Uterus (tissue), 4 donors: ENCODE results near the gene ITGB4. TPM values are rescaled to one million over a fixed set of nuclear protein-coding genes. Genes with fewer than 3 reads are reported as not detected.

Experiments used
- DNase-seq, 2 donors: peaks; one replicate each; pipeline ENCODE4 v3.0.0-alpha.2; 2019 to 2020
- H3K27ac ChIP-seq, 2 donors: fragments of 200-600 bp; sonication (generic); 1 replicate in 1 of 2; 2 replicates in 1 of 2; pipeline ENCODE4 v1.5.1; 2016 to 2018
- H3K27me3 ChIP-seq, 2 donors: fragments of 200-600 bp; sonication (generic); one replicate each; pipeline ENCODE4 v1.5.1; 2018 to 2019; ENCODE audit warnings: control low read depth in 1 of 2
- H3K36me3 ChIP-seq, 2 donors: fragments of 200-600 bp; sonication (generic); one replicate each; pipeline ENCODE4 v1.5.1; 2019; ENCODE audit warnings: control low read depth in 1 of 2
- H3K4me1 ChIP-seq, 2 donors: fragments of 200-600 bp; sonication (generic); one replicate each; pipeline ENCODE4 v1.5.1; 2018 to 2019; ENCODE audit warnings: control low read depth in 1 of 2
- H3K4me3 ChIP-seq, 2 donors: fragments of 200-600 bp; sonication (generic); 1 replicate in 1 of 2; 2 replicates in 1 of 2; pipeline ENCODE4 v1.5.1; 2018 to 2019; ENCODE audit warnings: mild to moderate bottlenecking in 1 of 2
- H3K9me3 ChIP-seq, 2 donors: fragments of 200-600 bp; sonication (generic); one replicate each; pipeline ENCODE4 v1.5.1; 2019; ENCODE audit warnings: control low read depth in 1 of 2
- POLR2A ChIP-seq, 2 donors: fragments of 450-650 bp; IDR thresholded peaks; one replicate each; pipeline ENCODE4 v1.6.1; 2016; ENCODE audit warnings: antibody characterized with exemption in 2 of 2, mild to moderate bottlenecking in 1 of 2, moderate library complexity in 1 of 2
- intact Hi-C: fragments of 100-400 bp; cut with DNase I; formaldehyde crosslinking; loops from one replicate; pipeline ENCODE4 v1.15.1; 2023; ENCODE audit warnings: low total_unique reads
- total RNA-seq, 4 donors: library from RNA; depleted of rRNA in 3 of 4; stranded (reverse); fragments of >200 nt in 3 of 4; gene quantifications; one replicate each; pipeline versions ENCODE4 v1.1.0 to v1.2.4, GENCODE V29; 2014 to 2023
- TF ChIP-seq, protein P1 (sequence below), 4 experiments: fragments of 200-600 bp in 2 of 4; fragments of 450-650 bp in 2 of 4; sonication (generic) in 2 of 4; IDR thresholded peaks; one replicate each; pipeline ENCODE4 v1.5.1; 2016 to 2019; ENCODE audit warnings: antibody characterized with exemption in 4 of 4, mild to moderate bottlenecking in 2 of 4, moderate library complexity in 1 of 4
- donor health status: DM: yes; HTN: yes; CAD: no.

Gene ITGB4
- total RNA-seq, 4 donors from 2014 or later = 38.0 to 100 (median 62.3) TPM

DNA sequence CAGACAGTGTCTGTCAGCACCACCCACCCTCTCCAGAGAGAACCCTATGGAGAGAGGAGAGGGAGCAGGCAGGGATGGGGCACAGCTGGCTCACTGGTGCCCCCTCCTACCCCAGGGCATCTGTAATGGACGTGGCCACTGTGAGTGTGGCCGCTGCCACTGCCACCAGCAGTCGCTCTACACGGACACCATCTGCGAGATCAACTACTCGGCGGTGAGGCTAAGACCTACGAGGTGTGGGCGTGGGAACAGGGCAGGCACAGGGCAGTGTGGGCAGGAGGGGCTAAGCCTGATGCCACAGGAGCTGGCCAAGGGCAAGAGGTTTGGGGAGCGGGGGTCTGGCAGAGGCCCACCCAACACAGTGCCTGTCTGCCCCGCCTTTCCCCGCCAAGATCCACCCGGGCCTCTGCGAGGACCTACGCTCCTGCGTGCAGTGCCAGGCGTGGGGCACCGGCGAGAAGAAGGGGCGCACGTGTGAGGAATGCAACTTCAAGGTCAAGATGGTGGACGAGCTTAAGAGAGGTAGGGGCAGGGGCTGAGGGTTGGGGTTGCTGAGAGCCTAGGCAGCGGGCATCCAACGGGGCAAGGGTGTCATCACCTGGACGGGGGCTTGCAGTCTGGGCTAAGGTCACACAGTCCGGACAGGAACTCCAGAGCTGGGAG lies 15.0 kb downstream of the ITGB4 start:
- no peak for TF ChIP-seq POLR2A (IDR thresholded peaks at IDR 0.05)
- TF ChIP-seq, protein P1, sequence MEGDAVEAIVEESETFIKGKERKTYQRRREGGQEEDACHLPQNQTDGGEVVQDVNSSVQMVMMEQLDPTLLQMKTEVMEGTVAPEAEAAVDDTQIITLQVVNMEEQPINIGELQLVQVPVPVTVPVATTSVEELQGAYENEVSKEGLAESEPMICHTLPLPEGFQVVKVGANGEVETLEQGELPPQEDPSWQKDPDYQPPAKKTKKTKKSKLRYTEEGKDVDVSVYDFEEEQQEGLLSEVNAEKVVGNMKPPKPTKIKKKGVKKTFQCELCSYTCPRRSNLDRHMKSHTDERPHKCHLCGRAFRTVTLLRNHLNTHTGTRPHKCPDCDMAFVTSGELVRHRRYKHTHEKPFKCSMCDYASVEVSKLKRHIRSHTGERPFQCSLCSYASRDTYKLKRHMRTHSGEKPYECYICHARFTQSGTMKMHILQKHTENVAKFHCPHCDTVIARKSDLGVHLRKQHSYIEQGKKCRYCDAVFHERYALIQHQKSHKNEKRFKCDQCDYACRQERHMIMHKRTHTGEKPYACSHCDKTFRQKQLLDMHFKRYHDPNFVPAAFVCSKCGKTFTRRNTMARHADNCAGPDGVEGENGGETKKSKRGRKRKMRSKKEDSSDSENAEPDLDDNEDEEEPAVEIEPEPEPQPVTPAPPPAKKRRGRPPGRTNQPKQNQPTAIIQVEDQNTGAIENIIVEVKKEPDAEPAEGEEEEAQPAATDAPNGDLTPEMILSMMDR (IDR thresholded peaks at IDR 0.05) = no peak
- no peaks in the 10 kb centered on the region for H3K27me3 ChIP-seq
- no peak overlapping the region for H3K27ac ChIP-seq
- intact Hi-C loops = no loop called here
- H3K36me3 ChIP-seq = no peaks in the 10 kb centered on the region
- no peak overlapping the region for H3K4me3 ChIP-seq
- no peaks in the 10 kb centered on the region for H3K9me3 ChIP-seq
- DNase-seq = no peak
- H3K4me1 ChIP-seq = no peaks in the 10 kb centered on the region

DNA sequence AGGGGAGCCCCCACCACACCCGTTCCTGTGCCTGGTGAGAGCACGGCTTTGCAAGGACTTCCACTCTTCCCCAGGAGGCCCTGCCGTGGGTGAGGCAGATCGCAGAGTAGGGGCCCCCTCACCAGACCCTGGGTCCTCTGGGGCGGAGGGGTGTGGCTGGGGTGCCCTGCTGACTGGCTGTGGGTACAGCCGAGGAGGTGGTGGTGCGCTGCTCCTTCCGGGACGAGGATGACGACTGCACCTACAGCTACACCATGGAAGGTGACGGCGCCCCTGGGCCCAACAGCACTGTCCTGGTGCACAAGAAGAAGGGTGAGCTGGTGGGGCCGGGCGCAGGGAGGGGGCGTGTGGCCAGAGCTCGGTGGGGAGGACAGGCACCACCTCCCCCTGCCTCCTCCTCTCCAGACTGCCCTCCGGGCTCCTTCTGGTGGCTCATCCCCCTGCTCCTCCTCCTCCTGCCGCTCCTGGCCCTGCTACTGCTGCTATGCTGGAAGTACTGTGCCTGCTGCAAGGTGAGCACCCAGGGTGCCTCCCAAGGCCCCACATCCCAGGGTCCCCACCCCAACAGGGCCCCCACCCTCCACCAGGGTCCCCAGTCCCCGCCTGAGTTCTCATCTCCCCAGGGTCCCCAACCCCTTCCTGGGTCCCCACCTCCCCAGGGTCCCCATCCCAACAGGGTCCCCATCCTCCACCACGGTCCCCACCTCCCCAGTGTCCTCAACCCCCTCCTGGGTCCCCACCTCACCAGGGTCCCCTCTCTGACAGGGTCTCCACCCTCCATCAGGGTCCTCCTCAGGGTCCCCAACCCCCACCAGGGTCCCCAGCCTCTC lies 16.1 kb downstream of the ITGB4 start:
- H3K27me3 ChIP-seq = no peaks in the 10 kb centered on the region
- intact Hi-C loops = no loop called here
- no peak for TF ChIP-seq POLR2A (IDR thresholded peaks at IDR 0.05)
- TF ChIP-seq, protein P1 (IDR thresholded peaks at IDR 0.05) = no peak
- no peaks in the 10 kb centered on the region for H3K36me3 ChIP-seq
- H3K4me3 ChIP-seq = no peak overlapping the region
- DNase-seq = no peak
- H3K4me1 ChIP-seq = no peaks in the 10 kb centered on the region
- no peak overlapping the region for H3K27ac ChIP-seq
- H3K9me3 ChIP-seq = no peaks in the 10 kb centered on the region

DNA sequence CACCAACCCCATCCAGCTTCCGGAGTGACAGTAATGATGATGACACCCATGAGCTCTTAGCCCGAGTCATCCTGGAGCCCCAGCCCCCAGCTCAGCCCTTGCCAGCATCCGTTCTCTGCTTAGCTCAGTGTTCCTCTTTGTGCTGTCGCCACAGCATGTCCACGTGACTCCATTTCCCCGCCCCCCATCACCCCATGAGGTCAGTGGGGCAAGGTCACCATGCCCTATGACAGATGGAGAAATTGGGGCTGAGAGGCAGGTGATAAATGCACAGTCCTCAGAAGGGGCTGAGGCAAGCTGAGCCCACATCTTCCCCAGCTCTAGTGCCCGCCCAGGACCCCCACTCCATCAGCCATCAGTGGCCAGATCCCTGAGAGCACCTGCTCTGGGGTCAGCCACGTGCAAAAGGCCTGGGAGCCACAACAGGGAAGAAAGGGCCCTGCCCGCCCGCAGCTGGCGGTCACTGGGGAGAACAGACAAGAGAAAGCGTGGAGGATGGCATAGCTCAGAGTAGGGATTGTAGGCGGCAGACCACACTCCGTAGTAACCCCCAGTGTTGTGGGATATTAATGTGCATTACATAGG lies 17.1 kb downstream of the ITGB4 start:
- intact Hi-C loops = no loop called here

DNA sequence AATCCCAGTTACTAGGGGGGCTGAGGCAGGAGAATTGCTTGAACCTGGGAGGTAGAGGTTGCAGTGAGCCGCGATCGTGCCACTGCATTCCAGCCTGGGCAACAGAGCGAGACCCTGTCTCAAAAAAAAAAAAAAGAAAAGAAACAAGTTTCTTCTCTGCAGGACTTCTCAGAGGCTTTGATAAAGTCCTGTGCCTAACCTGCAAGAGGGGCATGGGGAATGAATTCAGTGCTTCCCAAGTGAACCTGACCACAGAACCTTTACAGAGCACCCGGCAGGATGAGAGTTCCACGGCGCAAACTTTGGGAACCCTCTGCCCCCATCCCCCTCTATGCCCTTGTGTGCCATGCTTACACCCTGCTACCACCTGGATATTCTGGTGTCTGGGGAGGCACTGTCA lies 17.9 kb downstream of the ITGB4 start:
- Histone ChIP-seq H3K27ac (no peak overlapping the region), H3K4me1 (no peaks in the 10 kb centered on the region), H3K4me3 (no peak overlapping the region), H3K27me3 (no peaks in the 10 kb centered on the region), H3K9me3 (no peaks in the 10 kb centered on the region), H3K36me3 (no peaks in the 10 kb centered on the region)
- no peak for DNase-seq
- intact Hi-C loops = no loop called here
- TF ChIP-seq, protein P1 (IDR thresholded peaks at IDR 0.05) = no peak
- no peak for TF ChIP-seq POLR2A (IDR thresholded peaks at IDR 0.05)

More for the DNA sequence above, 17.1 kb downstream of the ITGB4 start:
- TF ChIP-seq POLR2A (IDR thresholded peaks at IDR 0.05) = no peak
- TF ChIP-seq, protein P1 (IDR thresholded peaks at IDR 0.05) = no peak
- no peak for DNase-seq
- Histone ChIP-seq H3K4me1 (no peaks in the 10 kb centered on the region), H3K4me3 (no peak overlapping the region), H3K9me3 (no peaks in the 10 kb centered on the region), H3K27me3 (no peaks in the 10 kb centered on the region), H3K36me3 (no peaks in the 10 kb centered on the region), H3K27ac (no peak overlapping the region)

DNA sequence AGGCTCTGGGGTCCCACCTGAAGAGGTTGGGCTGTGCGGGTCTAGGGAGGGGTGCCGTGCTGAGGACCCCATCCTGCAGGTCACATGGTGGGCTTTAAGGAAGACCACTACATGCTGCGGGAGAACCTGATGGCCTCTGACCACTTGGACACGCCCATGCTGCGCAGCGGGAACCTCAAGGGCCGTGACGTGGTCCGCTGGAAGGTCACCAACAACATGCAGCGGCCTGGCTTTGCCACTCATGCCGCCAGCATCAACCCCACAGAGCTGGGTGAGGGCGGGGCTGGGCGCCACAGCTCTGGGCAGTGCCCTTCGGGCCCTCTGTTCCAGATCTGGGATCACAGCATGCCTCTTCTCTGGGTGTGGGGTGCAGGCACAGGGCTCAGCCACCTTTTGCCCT lies 18.5 kb downstream of the ITGB4 start:
- Histone ChIP-seq H3K9me3 (no peaks in the 10 kb centered on the region), H3K4me3 (no peak overlapping the region), H3K36me3 (no peaks in the 10 kb centered on the region), H3K4me1 (no peaks in the 10 kb centered on the region), H3K27me3 (no peaks in the 10 kb centered on the region), H3K27ac (no peak overlapping the region)
- no peak for DNase-seq
- intact Hi-C loops = no loop called here
- TF ChIP-seq, protein P1 (IDR thresholded peaks at IDR 0.05) = no peak
- TF ChIP-seq POLR2A (IDR thresholded peaks at IDR 0.05) = no peak
